HCT116 (cell line): ENCODE data around the gene ERC1. TPM values are rescaled to one million over a fixed set of nuclear protein-coding genes. Genes with fewer than 3 reads are reported as not detected.

Experiments used
- ATAC-seq: fragments of 200-7000 bp; cut with Tn5 transposase; 2 replicates; pipeline ENCODE4 v1.9.1; 2020; ENCODE audit warnings: mild to moderate bottlenecking, moderate library complexity
- BruUV-seq: library from RNA; stranded (reverse); fragments of 400-500 nt; replicated peaks from 2 replicates; lab custom pipeline; 2021; lab: Mats Ljungman, UMichigan
- CTCF ChIA-PET: fragments of 300-600 bp; sonication (Branson Sonifier 250); formaldehyde crosslinking; loops from one replicate; lab custom pipeline; 2021; ENCODE audit warnings: antibody characterized with exemption; lab: Charles Lee
- POLR2A ChIA-PET: fragments of 300-600, 350-600 bp; sonication (Branson Sonifier 250); formaldehyde crosslinking; loops from one replicate; lab custom pipeline; 2021; ENCODE audit warnings: antibody characterized with exemption; lab: Charles Lee
- RAD21 ChIA-PET, 2 experiments: fragments of 300-600 bp; sonication (Branson Sonifier 250); formaldehyde crosslinking; loops; one replicate each; lab custom pipeline; 2023; ENCODE audit warnings: low total read pairs in 2 of 2; ENCODE audit not compliant: uncharacterized antibody in 2 of 2, unreplicated experiment in 2 of 2, low non-redundant PET in 1 of 2; lab: Charles Lee
- DNase-seq: peaks from one replicate; pipeline ENCODE4 v3.0.0-alpha.2; 2010; ENCODE audit warnings: low read depth, low spot score
- H2AFZ ChIP-seq: fragments of 200-600 bp; shearing (Covaris generic), sonication (generic); 2 replicates; pipeline ENCODE4 v1.6.1; 2017; ENCODE audit warnings: low read depth, mixed run types, mixed read lengths, antibody characterized with exemption, low read length; ENCODE audit not compliant: poor library complexity, severe bottlenecking
- H3K27ac ChIP-seq: 2 replicates; pipeline ENCODE4 v1.5.1; 2012; ENCODE audit warnings: low read depth, low read length
- H3K27me3 ChIP-seq: fragments of 200-600 bp; sonication (generic); 2 replicates; pipeline ENCODE4 v1.6.1; 2016; ENCODE audit warnings: mixed run types, low read length, mixed read lengths; ENCODE audit not compliant: insufficient read depth
- H3K36me3 ChIP-seq, 2 experiments: fragments of 200-500 bp in 1 of 2; fragments of 200-600 bp in 1 of 2; sonication (Bioruptor generic) in 1 of 2; sonication (generic) in 1 of 2; 2 replicates each; pipeline versions ENCODE4 v1.5.1 to v1.6.1; 2014 to 2016; ENCODE audit warnings: low read length in 2 of 2, inconsistent platforms in 1 of 2, mixed read lengths in 1 of 2, mixed run types in 1 of 2; ENCODE audit not compliant: insufficient read depth in 2 of 2, control insufficient read depth in 1 of 2
- H3K4me1 ChIP-seq, 2 experiments: fragments of 200-600 bp in 1 of 2; sonication (generic) in 1 of 2; 2 replicates each; pipeline versions ENCODE4 v1.5.1 to v1.6.1; 2012 to 2017; ENCODE audit warnings: low read length in 2 of 2, inconsistent platforms in 1 of 2, mild to moderate bottlenecking in 1 of 2, mixed read lengths in 1 of 2, mixed run types in 1 of 2, moderate library complexity in 1 of 2; ENCODE audit not compliant: insufficient read depth in 2 of 2, control insufficient read depth in 1 of 2
- H3K4me2 ChIP-seq: fragments of 200-600 bp; sonication (generic); 2 replicates; pipeline ENCODE4 v1.6.1; 2017; ENCODE audit warnings: mixed run types, low read length, mixed read lengths
- H3K4me3 ChIP-seq, 2 experiments: fragments of 200-600 bp in 1 of 2; sonication (generic) in 1 of 2; replicated peaks in 1 of 2; 2 replicates each; pipeline ENCODE4 v1.5.1; 2011 to 2016; ENCODE audit warnings: low read length in 2 of 2, control low read depth in 1 of 2, low read depth in 1 of 2, mild to moderate bottlenecking in 1 of 2, mixed read lengths in 1 of 2, mixed run types in 1 of 2
- H3K79me2 ChIP-seq: fragments of 200-600 bp; sonication (generic); 2 replicates; pipeline ENCODE4 v1.6.1; 2017; ENCODE audit warnings: mild to moderate bottlenecking, mixed run types, low read length, moderate library complexity, mixed read lengths; ENCODE audit not compliant: insufficient read depth
- H3K9ac ChIP-seq: fragments of 200-600 bp; sonication (generic); 2 replicates; pipeline ENCODE4 v1.6.1; 2016; ENCODE audit warnings: low read length, mixed read lengths
- H3K9me2 ChIP-seq: fragments of 200-600 bp; sonication (generic), shearing (Covaris generic); 2 replicates; pipeline ENCODE4 v1.6.1; 2017; ENCODE audit warnings: mixed run types, mild to moderate bottlenecking, moderate library complexity; ENCODE audit not compliant: insufficient read depth
- H3K9me3 ChIP-seq, 2 experiments: fragments of 200-500 bp in 1 of 2; fragments of 200-600 bp in 1 of 2; sonication (Bioruptor generic) in 1 of 2; sonication (generic) in 1 of 2; 2 replicates each; pipeline ENCODE4 v1.6.1; 2014 to 2017; ENCODE audit warnings: low read length in 2 of 2, mixed read lengths in 2 of 2, inconsistent platforms in 1 of 2, low read depth in 1 of 2, mild to moderate bottlenecking in 1 of 2, mixed run types in 1 of 2, moderate library complexity in 1 of 2; ENCODE audit not compliant: control insufficient read depth in 1 of 2, insufficient read depth in 1 of 2
- H4K20me1 ChIP-seq: fragments of 200-600 bp; sonication (generic), shearing (Covaris generic); 2 replicates; pipeline ENCODE4 v1.6.1; 2017; ENCODE audit warnings: mixed run types, mild to moderate bottlenecking, moderate library complexity; ENCODE audit not compliant: insufficient read depth
- CEBPB ChIP-seq: IDR thresholded peaks from 2 replicates; pipeline ENCODE4 v1.6.1; 2012; ENCODE audit warnings: low read depth
- EZH2phosphoT487 ChIP-seq: fragments of 200-600 bp; IDR thresholded peaks from 2 replicates; pipeline ENCODE4 v1.6.1; 2018; ENCODE audit warnings: antibody characterized with exemption, borderline replicate concordance
- RAD21 ChIP-seq: IDR thresholded peaks from 2 replicates; pipeline ENCODE4 v1.6.1; 2012; ENCODE audit warnings: low read depth, mild to moderate bottlenecking
- SRF ChIP-seq: IDR thresholded peaks from 2 replicates; pipeline ENCODE4 v1.6.1; 2012; ENCODE audit warnings: low read depth
- YY1 ChIP-seq: IDR thresholded peaks from 2 replicates; pipeline ENCODE4 v1.6.1; 2011; ENCODE audit warnings: low read length, low read depth, moderate library complexity, mild to moderate bottlenecking; ENCODE audit not compliant: insufficient replicate concordance; ENCODE audit errors: extremely low read depth
- intact Hi-C: fragments of 100-400 bp; cut with micrococcal nuclease; formaldehyde crosslinking; loops from 2 replicates; pipeline ENCODE4 v1.10.0; 2022
- total RNA-seq: library from RNA; stranded (reverse); gene quantifications from one replicate; pipeline ENCODE4 v1.2.1, GENCODE V29; 2021; ENCODE audit not compliant: unreplicated experiment
- TF ChIP-seq, protein P1 (sequence below): IDR thresholded peaks from 2 replicates; pipeline ENCODE4 v1.6.1; 2011; ENCODE audit warnings: mild to moderate bottlenecking, low read length, moderate library complexity; ENCODE audit not compliant: insufficient replicate concordance; ENCODE audit errors: extremely low read depth

ERC1 gene
- total RNA-seq, 1 experiment from 2014 or later = 41.9 TPM

DNA sequence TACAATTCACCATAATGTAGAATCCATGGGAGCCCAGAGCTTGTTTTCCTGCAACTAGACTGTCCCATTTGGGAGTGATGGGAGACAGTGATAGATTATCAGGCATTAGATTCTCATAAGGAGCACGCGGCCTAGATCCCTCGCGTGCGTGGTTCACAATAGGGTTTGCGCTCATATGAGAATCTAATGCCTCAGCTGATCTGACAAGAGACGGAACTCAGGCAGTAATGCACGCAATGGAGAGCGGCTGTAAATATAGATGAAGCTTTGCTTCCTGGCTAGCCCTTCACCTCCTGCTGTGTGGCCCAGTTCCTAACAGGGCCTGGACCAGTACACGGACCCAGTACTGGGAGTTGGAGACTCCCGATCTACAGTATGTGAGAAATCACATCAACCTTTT lies 476.7 kb downstream of the ERC1 start:
- Histone ChIP-seq H3K27me3 (no peaks in the 10 kb centered on the region), H3K4me2 (no peak overlapping the region), H3K36me3 (no peaks in the 10 kb centered on the region), H3K9ac (no peak overlapping the region), H3K79me2 (no peaks in the 10 kb centered on the region), H3K4me3 (no peak overlapping the region), H3K9me3 (no peaks in the 10 kb centered on the region), H2AFZ (no peak overlapping the region), H3K9me2 (no peaks in the 10 kb centered on the region), H3K27ac (no peak overlapping the region), H3K4me1 (peaks cover 6 to 7% of the 10 kb centered on the region in 2 experiments; a peak in 3 of 4 replicates), H4K20me1 (no peaks in the 10 kb centered on the region)
- intact Hi-C loops = no loop called here
- ATAC-seq = no peak
- no peak for TF ChIP-seq YY1
- RAD21 ChIA-PET = no interaction called here
- POLR2A ChIA-PET = no interaction called here
- CTCF ChIA-PET = no interaction called here
- DNase-seq = no peak
- no TSS peak for BruUV-seq

DNA sequence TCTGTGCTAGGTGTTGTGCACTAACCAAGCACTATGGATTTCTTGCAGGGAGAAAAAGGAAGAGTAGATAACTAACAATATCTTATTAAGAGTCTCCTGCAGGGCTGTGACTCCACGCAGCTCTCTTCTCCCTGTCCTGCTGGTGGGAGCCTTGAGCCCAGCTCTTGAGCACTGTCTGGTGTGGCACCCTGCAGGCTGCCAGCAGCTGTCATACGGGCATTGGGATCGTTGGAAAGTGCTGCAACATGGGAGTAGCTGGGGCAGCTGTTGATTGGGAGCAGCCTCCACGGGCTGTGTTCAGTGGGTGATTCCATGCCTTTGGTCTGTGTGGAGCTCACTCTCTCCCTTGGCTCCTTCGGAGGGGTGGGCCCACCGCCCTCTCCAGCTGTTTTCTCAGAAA lies 478.0 kb downstream of the ERC1 start:
- BruUV-seq = no TSS peak
- Histone ChIP-seq H3K9me2 (no peaks in the 10 kb centered on the region), H3K9me3 (no peaks in the 10 kb centered on the region), H4K20me1 (no peaks in the 10 kb centered on the region), H3K27me3 (no peaks in the 10 kb centered on the region), H3K4me1 (peaks cover 19 to 20% of the 10 kb centered on the region in 2 experiments), H3K4me3 (no peak overlapping the region), H3K79me2 (no peaks in the 10 kb centered on the region), H2AFZ (no peak overlapping the region), H3K36me3 (no peaks in the 10 kb centered on the region), H3K4me2 (no peak overlapping the region), H3K27ac (no peak overlapping the region), H3K9ac (no peak overlapping the region)
- TF ChIP-seq RAD21 (no peak), SRF (no peak), EZH2phosphoT487 (no peak), CEBPB (no peak)
- TF ChIP-seq, protein P1, sequence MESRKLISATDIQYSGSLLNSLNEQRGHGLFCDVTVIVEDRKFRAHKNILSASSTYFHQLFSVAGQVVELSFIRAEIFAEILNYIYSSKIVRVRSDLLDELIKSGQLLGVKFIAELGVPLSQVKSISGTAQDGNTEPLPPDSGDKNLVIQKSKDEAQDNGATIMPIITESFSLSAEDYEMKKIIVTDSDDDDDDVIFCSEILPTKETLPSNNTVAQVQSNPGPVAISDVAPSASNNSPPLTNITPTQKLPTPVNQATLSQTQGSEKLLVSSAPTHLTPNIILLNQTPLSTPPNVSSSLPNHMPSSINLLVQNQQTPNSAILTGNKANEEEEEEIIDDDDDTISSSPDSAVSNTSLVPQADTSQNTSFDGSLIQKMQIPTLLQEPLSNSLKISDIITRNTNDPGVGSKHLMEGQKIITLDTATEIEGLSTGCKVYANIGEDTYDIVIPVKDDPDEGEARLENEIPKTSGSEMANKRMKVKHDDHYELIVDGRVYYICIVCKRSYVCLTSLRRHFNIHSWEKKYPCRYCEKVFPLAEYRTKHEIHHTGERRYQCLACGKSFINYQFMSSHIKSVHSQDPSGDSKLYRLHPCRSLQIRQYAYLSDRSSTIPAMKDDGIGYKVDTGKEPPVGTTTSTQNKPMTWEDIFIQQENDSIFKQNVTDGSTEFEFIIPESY = no peak
- intact Hi-C loops = no loop called here
- no peak for ATAC-seq
- POLR2A ChIA-PET = no interaction called here
- RAD21 ChIA-PET = no interaction called here
- CTCF ChIA-PET = no interaction called here
- DNase-seq = no peak
